Measurements from ENCODE around the gene FCER2.

Gene FCER2

DNA sequence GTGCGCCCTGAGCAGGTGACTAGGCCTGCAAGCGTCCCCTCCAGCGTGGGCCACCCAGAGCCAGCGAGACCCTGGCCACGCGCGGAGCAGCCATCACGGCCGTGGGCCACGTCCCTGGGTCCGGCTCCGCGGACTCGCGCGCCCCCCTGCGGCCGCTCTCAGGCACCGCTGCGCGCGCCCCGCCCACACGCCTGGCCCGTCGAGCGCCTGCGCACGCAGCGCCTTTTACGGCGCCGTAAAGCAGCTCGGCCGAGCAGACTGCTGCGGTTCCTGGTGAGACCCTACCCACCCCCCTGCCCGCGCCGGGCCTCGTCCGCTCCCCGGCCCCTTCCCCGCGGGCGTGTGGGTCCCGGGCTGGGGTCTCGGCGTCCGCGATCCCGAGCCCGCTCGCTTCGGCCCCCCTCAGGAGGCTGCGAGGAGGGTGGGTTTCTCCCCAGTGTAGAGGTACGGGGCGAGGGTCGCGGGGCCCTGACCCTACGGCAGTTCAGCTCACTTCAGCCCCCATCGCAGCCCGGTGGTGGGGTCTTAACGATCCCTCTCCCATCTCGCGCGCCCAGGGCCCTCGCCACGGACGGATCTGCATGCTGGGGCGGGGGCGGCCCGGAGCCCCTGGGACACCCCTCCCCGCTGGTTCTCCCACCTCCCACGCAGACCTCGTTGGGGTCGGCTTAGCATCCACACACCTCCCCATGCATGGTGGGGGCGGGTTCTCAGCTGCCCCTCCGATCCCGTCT lies 21.2 kb downstream of the FCER2 start, which contains the start of gene TRAPPC5:
TSS of gene TRAPPC5 (plus strand) at position 228 of the 734 bp plus-strand sequence. CDS start 1,421 bp downstream, outside the sequence.
- H3K9ac ChIP-seq (ENCODE audit: low read length in 5 of 5) = peak within 1 kb of the TSS in 4 of 5 donors; percentile 91 to 99 (median 96)
- peak within 1 kb of the TSS; percentile 67 for H3K27ac ChIP-seq (ENCODE audit: low read depth, low read length)
- H3K4me1 ChIP-seq (ENCODE audit: control insufficient read depth in 5 of 5, insufficient read depth in 5 of 5, low read length in 5 of 5) = peaks cover 0 to 32% (median 16%) of the 10 kb centered on the region in 5 donors
- H3K4me3 ChIP-seq (ENCODE audit: low read depth in 1 of 5, low read length in 5 of 5) = peak within 1 kb of the TSS; percentile 76 to 95 (median 93)
- H3K36me3 ChIP-seq (ENCODE audit: control insufficient read depth in 5 of 5, insufficient read depth in 5 of 5, low read length in 5 of 5) = peaks cover 0 to 26% (median 13%) of the 10 kb centered on the region in 5 donors
- H3K27me3 ChIP-seq (ENCODE audit: control insufficient read depth in 5 of 5, insufficient read depth in 4 of 5, low read length in 5 of 5) = peaks cover 9 to 25% (median 21%) of the 10 kb centered on the region in 5 donors
- H3K9me3 ChIP-seq (ENCODE audit: control insufficient read depth in 5 of 5, low read length in 5 of 5) = peaks cover 0 to 3% (median 0%) of the 10 kb centered on the region in 5 donors

DNA sequence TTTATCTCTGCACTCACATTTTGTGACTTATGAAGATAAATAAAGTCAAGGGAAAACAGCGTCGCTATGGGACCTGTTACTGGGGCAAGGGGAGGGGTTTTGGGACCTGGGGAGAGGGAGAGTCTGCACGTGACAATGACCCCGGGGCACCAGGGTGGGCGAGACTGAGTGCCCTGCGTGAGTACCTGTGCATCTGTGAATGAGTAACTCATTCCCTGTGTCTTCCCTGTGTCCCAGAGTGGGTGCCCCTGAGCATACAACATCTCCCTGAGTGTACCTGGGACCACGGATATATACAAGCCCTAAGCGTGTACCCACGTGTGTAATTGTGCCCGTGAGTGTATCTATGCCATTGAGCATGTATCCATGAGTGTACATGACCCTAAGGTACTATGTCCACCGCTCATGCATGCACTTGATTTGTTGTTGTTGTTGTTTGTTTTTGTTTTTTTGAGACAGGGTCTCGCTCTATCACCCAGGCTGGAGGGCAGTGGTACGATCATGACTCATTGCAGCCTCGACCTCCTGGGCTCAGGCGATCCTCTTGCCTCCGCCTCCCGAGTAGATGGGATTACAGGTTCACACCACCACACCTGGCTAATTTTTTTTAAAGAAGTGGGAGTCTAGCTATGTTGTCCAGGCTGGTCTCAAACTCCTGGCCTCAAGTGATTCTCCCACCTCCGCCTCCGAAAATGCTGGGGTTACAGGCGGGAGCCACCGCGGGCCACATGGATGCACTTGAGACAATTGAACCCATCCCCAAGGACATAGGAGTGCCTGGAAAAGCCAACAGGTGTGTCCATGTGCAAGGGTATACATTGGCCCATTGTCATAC lies 21.9 kb downstream of the FCER2 start:
- Histone ChIP-seq H3K4me1 (ENCODE audit: control insufficient read depth in 5 of 5, insufficient read depth in 5 of 5, low read length in 5 of 5) (peaks cover 0 to 32% (median 16%) of the 10 kb centered on the region in 5 donors), H3K9ac (ENCODE audit: low read length in 5 of 5) (peak overlapping the region in 3 of 5 donors; percentile 59 to 94 (median 91))

DNA sequence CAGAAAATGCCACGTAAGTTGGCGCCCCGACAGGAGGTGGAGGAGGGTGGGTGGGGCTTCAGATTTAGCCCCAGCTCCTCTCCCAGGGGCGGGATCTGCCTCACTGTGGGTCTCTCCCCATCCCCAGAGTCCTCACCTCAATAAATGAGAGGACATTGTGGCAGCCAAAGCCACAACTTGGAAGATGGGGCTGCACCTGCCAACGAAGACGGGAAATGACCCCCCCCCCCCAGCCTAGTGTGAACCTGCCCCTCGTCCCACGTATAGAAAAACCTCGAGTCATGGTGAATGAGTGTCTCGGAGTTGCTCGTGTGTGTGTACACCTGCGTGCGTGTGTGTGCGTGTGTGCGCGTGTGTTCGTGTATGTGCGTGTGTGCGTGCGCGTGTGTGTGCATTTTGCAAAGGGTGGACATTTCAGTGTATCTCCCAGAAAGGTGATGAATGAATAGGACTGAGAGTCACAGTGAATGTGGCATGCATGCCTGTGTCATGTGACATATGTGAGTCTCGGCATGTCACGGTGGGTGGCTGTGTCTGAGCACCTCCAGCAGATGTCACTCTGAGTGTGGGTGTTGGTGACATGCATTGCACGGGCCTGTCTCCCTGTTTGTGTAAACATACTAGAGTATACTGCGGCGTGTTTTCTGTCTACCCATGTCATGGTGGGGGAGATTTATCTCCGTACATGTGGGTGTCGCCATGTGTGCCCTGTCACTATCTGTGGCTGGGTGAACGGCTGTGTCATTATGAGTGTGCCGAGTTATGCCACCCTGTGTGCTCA lies 22.8 kb downstream of the FCER2 start:
- Histone ChIP-seq H3K27ac (ENCODE audit: low read depth, low read length) (no peak overlapping the region), H3K4me1 (ENCODE audit: control insufficient read depth in 5 of 5, insufficient read depth in 5 of 5, low read length in 5 of 5) (peaks cover 0 to 32% (median 17%) of the 10 kb centered on the region in 5 donors)

More for the DNA sequence above, 21.9 kb downstream of the FCER2 start:
- Histone ChIP-seq H3K27me3 (ENCODE audit: control insufficient read depth in 5 of 5, insufficient read depth in 4 of 5, low read length in 5 of 5) (peaks cover 9 to 25% (median 21%) of the 10 kb centered on the region in 5 donors), H3K9me3 (ENCODE audit: control insufficient read depth in 5 of 5, low read length in 5 of 5) (peaks cover 0 to 3% (median 0%) of the 10 kb centered on the region in 5 donors), H3K4me3 (ENCODE audit: low read depth in 1 of 5, low read length in 5 of 5) (peak overlapping the region; percentile 68 to 95 (median 93)), H3K36me3 (ENCODE audit: control insufficient read depth in 5 of 5, insufficient read depth in 5 of 5, low read length in 5 of 5) (peaks cover 0 to 22% (median 12%) of the 10 kb centered on the region in 5 donors), H3K27ac (ENCODE audit: low read depth, low read length) (no peak overlapping the region)

DNA sequence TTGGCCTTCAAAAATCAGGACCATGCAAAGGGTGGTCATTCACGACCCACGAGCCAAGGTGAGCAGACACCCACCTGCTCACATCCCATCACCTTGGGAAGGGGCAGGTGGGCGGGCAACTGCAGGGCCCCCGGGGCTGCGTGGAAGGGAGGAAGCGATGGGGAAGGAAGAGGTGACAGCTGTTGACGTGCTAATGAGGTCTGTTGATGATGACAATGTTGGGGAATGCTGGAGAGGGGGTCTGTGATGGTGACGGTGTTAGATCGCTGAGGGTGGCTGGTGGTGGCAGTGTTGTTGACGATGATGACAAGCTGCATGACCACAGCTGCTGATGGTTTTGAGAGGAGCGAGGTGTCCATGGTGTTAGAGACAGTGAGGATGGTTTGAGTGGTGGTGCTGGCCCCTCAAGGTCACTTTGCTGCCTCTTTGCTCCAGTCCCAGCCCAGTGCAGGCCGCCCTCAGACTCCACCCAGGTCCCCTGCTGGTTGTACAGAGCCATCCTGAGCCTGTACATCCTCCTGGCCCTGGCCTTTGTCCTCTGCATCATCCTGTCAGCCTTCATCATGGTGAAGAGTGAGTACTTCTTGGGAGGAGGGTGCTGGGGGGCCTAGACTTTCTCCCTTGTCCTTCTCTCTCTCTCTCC lies 24.1 kb downstream of the FCER2 start:
- Histone ChIP-seq H3K9ac (ENCODE audit: low read length in 5 of 5) (no peak overlapping the region), H3K4me1 (ENCODE audit: control insufficient read depth in 5 of 5, insufficient read depth in 5 of 5, low read length in 5 of 5) (peaks cover 0 to 32% (median 17%) of the 10 kb centered on the region in 5 donors), H3K4me3 (ENCODE audit: low read depth in 1 of 5, low read length in 5 of 5) (no peak overlapping the region), H3K36me3 (ENCODE audit: control insufficient read depth in 5 of 5, insufficient read depth in 5 of 5, low read length in 5 of 5) (peaks cover 0 to 6% (median 5%) of the 10 kb centered on the region in 5 donors), H3K9me3 (ENCODE audit: control insufficient read depth in 5 of 5, low read length in 5 of 5) (peaks cover 0 to 9% (median 5%) of the 10 kb centered on the region in 5 donors), H3K27ac (ENCODE audit: low read depth, low read length) (no peak overlapping the region), H3K27me3 (ENCODE audit: control insufficient read depth in 5 of 5, insufficient read depth in 4 of 5, low read length in 5 of 5) (peaks cover 9 to 25% (median 21%) of the 10 kb centered on the region in 5 donors)

More for the DNA sequence above, 22.8 kb downstream of the FCER2 start:
- H3K9ac ChIP-seq (ENCODE audit: low read length in 5 of 5) = no peak overlapping the region
- H3K27me3 ChIP-seq (ENCODE audit: control insufficient read depth in 5 of 5, insufficient read depth in 4 of 5, low read length in 5 of 5) = peaks cover 9 to 25% (median 21%) of the 10 kb centered on the region in 5 donors
- peaks cover 0 to 18% (median 12%) of the 10 kb centered on the region in 5 donors for H3K36me3 ChIP-seq (ENCODE audit: control insufficient read depth in 5 of 5, insufficient read depth in 5 of 5, low read length in 5 of 5)
- H3K4me3 ChIP-seq (ENCODE audit: low read depth in 1 of 5, low read length in 5 of 5) = no peak overlapping the region
- peaks cover 0 to 4% (median 0%) of the 10 kb centered on the region in 5 donors for H3K9me3 ChIP-seq (ENCODE audit: control insufficient read depth in 5 of 5, low read length in 5 of 5)

DNA sequence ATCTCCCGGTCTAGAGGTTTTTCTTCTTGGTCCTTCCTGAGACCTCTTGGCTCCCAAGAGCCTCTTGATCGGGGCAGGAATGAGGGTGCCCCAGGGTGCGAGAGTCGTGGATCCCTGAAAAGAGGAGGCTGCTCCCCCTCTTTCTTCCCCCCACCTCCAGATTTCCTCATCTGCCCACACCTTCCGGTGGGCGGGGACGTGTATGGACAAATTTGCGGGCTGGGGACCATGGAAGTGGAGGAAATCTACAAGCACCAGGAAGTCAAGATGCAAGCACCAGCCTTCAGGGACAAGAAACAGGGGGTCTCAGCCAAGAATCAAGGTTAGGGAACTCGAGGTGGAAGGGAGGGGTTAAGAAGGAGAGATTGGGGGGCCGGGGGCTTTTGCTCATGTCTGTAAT lies 25.1 kb downstream of the FCER2 start, which contains the start of gene MCEMP1:
TSS of gene MCEMP1 (plus strand) at position 237 of the 400 bp plus-strand sequence. CDS start at position 268, 31 bp downstream.
- Histone ChIP-seq H3K9ac (ENCODE audit: low read length in 5 of 5) (no peak within 1 kb of the TSS), H3K4me1 (ENCODE audit: control insufficient read depth in 5 of 5, insufficient read depth in 5 of 5, low read length in 5 of 5) (peaks cover 0 to 26% (median 14%) of the 10 kb centered on the region in 5 donors), H3K27me3 (ENCODE audit: control insufficient read depth in 5 of 5, insufficient read depth in 4 of 5, low read length in 5 of 5) (peaks cover 13 to 32% (median 27%) of the 10 kb centered on the region in 5 donors), H3K9me3 (ENCODE audit: control insufficient read depth in 5 of 5, low read length in 5 of 5) (peaks cover 0 to 9% (median 5%) of the 10 kb centered on the region in 5 donors), H3K27ac (ENCODE audit: low read depth, low read length) (no peak within 1 kb of the TSS), H3K4me3 (ENCODE audit: low read depth in 1 of 5, low read length in 5 of 5) (no peak within 1 kb of the TSS), H3K36me3 (ENCODE audit: control insufficient read depth in 5 of 5, insufficient read depth in 5 of 5, low read length in 5 of 5) (no peaks in the 10 kb centered on the region)

DNA sequence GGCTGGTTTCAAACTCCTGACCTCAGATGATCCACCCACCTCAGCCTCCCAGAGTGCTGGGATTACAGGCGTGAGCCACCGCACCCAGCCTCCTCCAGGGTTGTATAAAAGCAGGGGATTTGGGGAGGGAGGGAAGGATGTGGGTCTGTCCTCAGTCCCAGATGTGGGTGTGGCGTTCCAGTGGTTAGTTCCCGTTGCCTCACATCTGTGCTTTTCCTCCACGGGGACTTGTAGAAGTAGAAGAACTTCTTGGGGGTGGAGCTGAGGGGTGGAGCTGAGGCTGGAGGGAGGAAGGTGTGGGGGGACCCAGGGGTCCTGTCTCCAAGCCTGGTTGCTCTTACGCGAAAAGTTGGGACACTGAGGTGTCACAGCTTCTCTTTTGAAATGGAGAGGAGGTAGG lies 25.6 kb downstream of the FCER2 start:
- no peaks in the 10 kb centered on the region for H3K36me3 ChIP-seq (ENCODE audit: control insufficient read depth in 5 of 5, insufficient read depth in 5 of 5, low read length in 5 of 5)
- H3K27me3 ChIP-seq (ENCODE audit: control insufficient read depth in 5 of 5, insufficient read depth in 4 of 5, low read length in 5 of 5) = peaks cover 13 to 34% (median 29%) of the 10 kb centered on the region in 5 donors
- no peak overlapping the region for H3K9ac ChIP-seq (ENCODE audit: low read length in 5 of 5)
- H3K9me3 ChIP-seq (ENCODE audit: control insufficient read depth in 5 of 5, low read length in 5 of 5) = peaks cover 0 to 9% (median 5%) of the 10 kb centered on the region in 5 donors
- no peak overlapping the region for H3K4me3 ChIP-seq (ENCODE audit: low read depth in 1 of 5, low read length in 5 of 5)
- no peak overlapping the region for H3K27ac ChIP-seq (ENCODE audit: low read depth, low read length)
- peaks cover 0 to 21% (median 9%) of the 10 kb centered on the region in 5 donors for H3K4me1 ChIP-seq (ENCODE audit: control insufficient read depth in 5 of 5, insufficient read depth in 5 of 5, low read length in 5 of 5)

DNA sequence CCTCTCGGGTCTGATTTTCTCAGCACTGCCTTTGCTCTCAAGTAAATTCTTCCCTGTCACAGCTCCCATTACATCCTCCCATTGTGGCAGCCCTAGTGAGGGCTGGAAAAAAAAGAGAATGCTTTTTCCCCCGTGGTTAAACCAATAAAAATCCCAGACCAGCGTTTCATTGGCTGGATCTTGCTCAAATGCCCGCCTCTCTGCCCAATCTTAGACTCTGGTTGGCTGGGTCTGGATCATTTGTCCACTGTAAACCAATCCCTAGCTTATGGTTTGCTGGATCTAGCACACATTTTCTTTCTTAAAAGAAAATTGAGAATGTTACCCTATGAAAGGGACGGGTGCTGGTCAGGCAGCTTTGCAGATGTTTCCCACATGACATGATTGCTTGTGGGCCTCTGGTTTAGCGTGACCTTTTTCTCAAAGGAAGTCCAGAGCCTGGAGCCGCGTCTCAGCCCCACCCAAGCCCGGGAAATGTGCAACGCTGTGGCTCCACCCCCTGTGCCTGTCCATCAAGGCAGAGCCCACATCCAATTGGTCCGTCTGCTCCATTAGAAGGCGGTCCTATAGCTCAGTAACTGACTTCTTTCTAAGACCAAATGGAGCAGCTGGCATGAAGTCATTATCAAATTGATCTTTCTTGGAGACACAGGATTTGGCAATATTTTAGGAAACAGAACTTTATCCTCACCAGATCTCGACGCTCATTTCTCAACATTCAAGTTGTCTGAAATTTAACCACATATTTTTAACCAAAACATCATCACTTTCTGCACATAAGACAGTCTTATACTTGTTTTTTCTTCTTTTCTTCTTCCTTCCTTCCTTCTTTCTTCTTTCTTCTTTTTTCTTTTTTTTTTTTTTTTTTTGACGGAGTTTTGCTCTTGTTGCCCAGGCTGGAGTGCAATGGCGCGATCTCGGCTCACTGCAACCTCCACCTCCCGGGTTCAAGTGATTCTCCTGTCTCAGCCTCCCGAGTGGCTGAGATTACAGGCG lies 27.6 kb downstream of the FCER2 start:
- Histone ChIP-seq H3K27ac (ENCODE audit: low read depth, low read length) (no peak overlapping the region), H3K27me3 (ENCODE audit: control insufficient read depth in 5 of 5, insufficient read depth in 4 of 5, low read length in 5 of 5) (peaks cover 10 to 43% (median 35%) of the 10 kb centered on the region in 5 donors), H3K9me3 (ENCODE audit: control insufficient read depth in 5 of 5, low read length in 5 of 5) (peaks cover 0 to 8% (median 5%) of the 10 kb centered on the region in 5 donors), H3K36me3 (ENCODE audit: control insufficient read depth in 5 of 5, insufficient read depth in 5 of 5, low read length in 5 of 5) (no peaks in the 10 kb centered on the region), H3K9ac (ENCODE audit: low read length in 5 of 5) (no peak overlapping the region), H3K4me1 (ENCODE audit: control insufficient read depth in 5 of 5, insufficient read depth in 5 of 5, low read length in 5 of 5) (peaks cover 0 to 13% (median 0%) of the 10 kb centered on the region in 5 donors), H3K4me3 (ENCODE audit: low read depth in 1 of 5, low read length in 5 of 5) (no peak overlapping the region)

DNA sequence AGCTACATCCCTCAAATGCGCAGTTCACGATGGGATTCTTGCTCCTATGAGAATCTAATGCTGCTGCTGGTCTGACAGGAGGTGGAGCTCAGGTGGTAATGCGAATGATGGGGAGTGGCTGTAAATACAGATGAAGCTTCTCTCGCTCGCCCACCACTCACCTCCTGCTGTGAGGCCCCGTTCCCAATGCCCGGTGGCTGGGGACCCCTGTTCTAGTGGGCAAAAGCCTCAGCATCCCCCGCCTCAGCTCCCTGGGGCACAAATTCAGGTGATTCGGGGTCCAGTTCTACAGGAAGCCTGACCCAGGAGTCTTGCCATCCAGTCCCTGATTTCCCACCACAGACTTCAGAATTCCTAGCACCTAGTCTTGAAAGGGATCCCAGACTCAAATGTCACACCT lies 29.4 kb downstream of the FCER2 start:
- H3K9me3 ChIP-seq (ENCODE audit: control insufficient read depth in 5 of 5, low read length in 5 of 5) = peaks cover 0 to 7% (median 5%) of the 10 kb centered on the region in 5 donors
- H3K36me3 ChIP-seq (ENCODE audit: control insufficient read depth in 5 of 5, insufficient read depth in 5 of 5, low read length in 5 of 5) = no peaks in the 10 kb centered on the region
- no peak overlapping the region for H3K27ac ChIP-seq (ENCODE audit: low read depth, low read length)
- H3K4me1 ChIP-seq (ENCODE audit: control insufficient read depth in 5 of 5, insufficient read depth in 5 of 5, low read length in 5 of 5) = peaks cover 0 to 9% (median 0%) of the 10 kb centered on the region in 5 donors
- no peak overlapping the region for H3K9ac ChIP-seq (ENCODE audit: low read length in 5 of 5)
- peaks cover 4 to 30% (median 23%) of the 10 kb centered on the region in 5 donors for H3K27me3 ChIP-seq (ENCODE audit: control insufficient read depth in 5 of 5, insufficient read depth in 4 of 5, low read length in 5 of 5)
- no peak overlapping the region for H3K4me3 ChIP-seq (ENCODE audit: low read depth in 1 of 5, low read length in 5 of 5)
